T-helper 17 cell (primary cell): ENCODE results near the gene HLCS. TPM values are rescaled to one million over a fixed set of nuclear protein-coding genes. Genes with fewer than 3 reads are reported as not detected.

ENCODE experiments used
- ATAC-seq: fragments of 150-1000 bp; cut with Tn5 transposase; 2 replicates; pipeline ENCODE4 v1.10.0; 2021; ENCODE audit warnings: mild to moderate bottlenecking, moderate library complexity
- DNase-seq, 3 donors: peaks; one replicate each; pipeline versions ENCODE4 v3.0.0 to v3.0.0-alpha.2; 2020 to 2021
- H3K9me3 ChIP-seq: one replicate; pipeline ENCODE4 v1.7.0; 2013; ENCODE audit warnings: low read length, mild to moderate bottlenecking; ENCODE audit not compliant: control insufficient read depth, poor library complexity, severe bottlenecking
- H3K27ac Mint-ChIP-seq: one replicate; pipeline ENCODE4 v1.8.0; 2022; ENCODE audit warnings: mild to moderate bottlenecking, moderate library complexity, mixed read lengths
- H3K27me3 Mint-ChIP-seq: one replicate; pipeline ENCODE4 v1.8.0; 2022; ENCODE audit warnings: mixed read lengths
- H3K36me3 Mint-ChIP-seq: one replicate; pipeline ENCODE4 v1.8.0; 2022; ENCODE audit warnings: low read depth, mixed read lengths
- H3K4me1 Mint-ChIP-seq: one replicate; pipeline ENCODE4 v1.8.0; 2022; ENCODE audit warnings: mild to moderate bottlenecking, mixed read lengths
- H3K4me3 Mint-ChIP-seq: one replicate; pipeline ENCODE4 v1.8.0; 2022; ENCODE audit warnings: mild to moderate bottlenecking, moderate library complexity, mixed read lengths
- total RNA-seq, 4 donors: library from RNA in 2 of 4; stranded (reverse) in 2 of 4; gene quantifications; one replicate each; pipeline ENCODE4 v1.2.3 and lab custom pipeline; 2022 to 2026

The HLCS gene
- total RNA-seq, 2 donors from 2014 or later: 14.4 to 16.3 TPM

- H3K27me3 Mint-ChIP-seq: no peaks in the 10 kb centered on the region
- H3K4me1 Mint-ChIP-seq: peaks cover 3% of the 10 kb centered on the region
- ATAC-seq (no peak), DNase-seq (no peak)
- H3K36me3 Mint-ChIP-seq: peaks cover 11% of the 10 kb centered on the region
- H3K27ac Mint-ChIP-seq: no peak overlapping the region
- no peaks in the 10 kb centered on the region for H3K9me3 ChIP-seq
- no peak overlapping the region for H3K4me3 Mint-ChIP-seq
Observed at GRCh38 chr21:36891121-36891520, 75.3 kb downstream of the HLCS start.

GRCh38 chr21:36890086-36890485 is 76.4 kb downstream of the HLCS start:
- Mint-ChIP-seq H3K36me3 (peaks cover 8% of the 10 kb centered on the region), H3K27ac (no peak overlapping the region), H3K4me3 (no peak overlapping the region), H3K4me1 (no peaks in the 10 kb centered on the region), H3K27me3 (no peaks in the 10 kb centered on the region)
- DNase-seq: no peak
- H3K9me3 ChIP-seq: no peaks in the 10 kb centered on the region
- ATAC-seq: no peak

- H3K9me3 ChIP-seq: no peaks in the 10 kb centered on the region
- Mint-ChIP-seq H3K4me3 (no peak overlapping the region), H3K27me3 (no peaks in the 10 kb centered on the region), H3K27ac (no peak overlapping the region), H3K4me1 (no peaks in the 10 kb centered on the region), H3K36me3 (peaks cover 8% of the 10 kb centered on the region)
- ATAC-seq (no peak), DNase-seq (no peak)
Observed at GRCh38 chr21:36889401-36889800, 77.1 kb downstream of the HLCS start.

- H3K27ac Mint-ChIP-seq: no peak overlapping the region
Observed at GRCh38 chr21:36888466-36888865, 78.0 kb downstream of the HLCS start.

GRCh38 chr21:36887963-36888362 is 78.5 kb downstream of the HLCS start:
- Mint-ChIP-seq H3K4me1 (no peaks in the 10 kb centered on the region), H3K27ac (no peak overlapping the region), H3K27me3 (no peaks in the 10 kb centered on the region), H3K36me3 (peaks cover 8% of the 10 kb centered on the region), H3K4me3 (no peak overlapping the region)
- H3K9me3 ChIP-seq: no peaks in the 10 kb centered on the region
- DNase-seq: no peak
- ATAC-seq: no peak

More at GRCh38 chr21:36888466-36888865, 78.0 kb downstream of the HLCS start:
- Mint-ChIP-seq H3K27me3 (no peaks in the 10 kb centered on the region), H3K4me1 (no peaks in the 10 kb centered on the region), H3K36me3 (peaks cover 8% of the 10 kb centered on the region), H3K4me3 (no peak overlapping the region)
- ATAC-seq: no peak
- DNase-seq: no peak
- H3K9me3 ChIP-seq: no peaks in the 10 kb centered on the region

- ATAC-seq (no peak), DNase-seq (no peak)
- Mint-ChIP-seq H3K27ac (no peak overlapping the region), H3K4me3 (no peak overlapping the region), H3K36me3 (peaks cover 2% of the 10 kb centered on the region), H3K27me3 (no peaks in the 10 kb centered on the region), H3K4me1 (no peaks in the 10 kb centered on the region)
- H3K9me3 ChIP-seq: no peaks in the 10 kb centered on the region
Observed at GRCh38 chr21:36883532-36884486, 82.7 kb downstream of the HLCS start.

GRCh38 chr21:36882776-36883175 is 83.7 kb downstream of the HLCS start:
- peaks cover 5% of the 10 kb centered on the region for H3K36me3 Mint-ChIP-seq
- no peak overlapping the region for H3K4me3 Mint-ChIP-seq
- DNase-seq (no peak), ATAC-seq (no peak)
- no peaks in the 10 kb centered on the region for H3K27me3 Mint-ChIP-seq
- H3K9me3 ChIP-seq: no peaks in the 10 kb centered on the region
- H3K27ac Mint-ChIP-seq: no peak overlapping the region
- H3K4me1 Mint-ChIP-seq: no peaks in the 10 kb centered on the region

- H3K4me3 Mint-ChIP-seq: no peak overlapping the region
- H3K27ac Mint-ChIP-seq: no peak overlapping the region
- no peak for DNase-seq
- no peak for ATAC-seq
- no peaks in the 10 kb centered on the region for H3K9me3 ChIP-seq
- peaks cover 5% of the 10 kb centered on the region for H3K36me3 Mint-ChIP-seq
- H3K27me3 Mint-ChIP-seq: no peaks in the 10 kb centered on the region
- no peaks in the 10 kb centered on the region for H3K4me1 Mint-ChIP-seq
Observed at GRCh38 chr21:36881228-36881627, 85.2 kb downstream of the HLCS start.

- H3K4me3 Mint-ChIP-seq: no peak overlapping the region
- no peaks in the 10 kb centered on the region for H3K27me3 Mint-ChIP-seq
- H3K36me3 Mint-ChIP-seq: peaks cover 5% of the 10 kb centered on the region
- no peak for DNase-seq
- H3K27ac Mint-ChIP-seq: no peak overlapping the region
- H3K9me3 ChIP-seq: no peaks in the 10 kb centered on the region
- no peak for ATAC-seq
- no peaks in the 10 kb centered on the region for H3K4me1 Mint-ChIP-seq
Observed at GRCh38 chr21:36879827-36880226, 86.6 kb downstream of the HLCS start.

GRCh38 chr21:36877741-36878140 is 88.7 kb downstream of the HLCS start:
- Mint-ChIP-seq H3K4me3 (no peak overlapping the region), H3K36me3 (peaks cover 2% of the 10 kb centered on the region), H3K4me1 (no peaks in the 10 kb centered on the region), H3K27me3 (no peaks in the 10 kb centered on the region), H3K27ac (no peak overlapping the region)
- no peak for ATAC-seq
- no peak for DNase-seq
- no peaks in the 10 kb centered on the region for H3K9me3 ChIP-seq

- Mint-ChIP-seq H3K4me1 (no peaks in the 10 kb centered on the region), H3K4me3 (no peak overlapping the region), H3K36me3 (peaks cover 2% of the 10 kb centered on the region), H3K27ac (no peak overlapping the region), H3K27me3 (no peaks in the 10 kb centered on the region)
- no peak for DNase-seq
- no peak for ATAC-seq
- no peaks in the 10 kb centered on the region for H3K9me3 ChIP-seq
Observed at GRCh38 chr21:36874665-36875064, 91.8 kb downstream of the HLCS start.

GRCh38 chr21:36873513-36873912 is 93.0 kb downstream of the HLCS start:
- no peaks in the 10 kb centered on the region for H3K9me3 ChIP-seq
- DNase-seq (no peak), ATAC-seq (no peak)
- no peak overlapping the region for H3K27ac Mint-ChIP-seq
- no peaks in the 10 kb centered on the region for H3K4me1 Mint-ChIP-seq
- H3K27me3 Mint-ChIP-seq: no peaks in the 10 kb centered on the region
- no peak overlapping the region for H3K4me3 Mint-ChIP-seq
- peaks cover 2% of the 10 kb centered on the region for H3K36me3 Mint-ChIP-seq

- H3K27me3 Mint-ChIP-seq: no peaks in the 10 kb centered on the region
- H3K9me3 ChIP-seq: no peaks in the 10 kb centered on the region
- ATAC-seq: no peak
- peaks cover 10% of the 10 kb centered on the region for H3K4me1 Mint-ChIP-seq
- DNase-seq: no peak
- H3K4me3 Mint-ChIP-seq: no peak overlapping the region
- peaks cover 1% of the 10 kb centered on the region for H3K36me3 Mint-ChIP-seq
- no peak overlapping the region for H3K27ac Mint-ChIP-seq
Observed at GRCh38 chr21:36867291-36867905, 99.1 kb downstream of the HLCS start.
